GM12875 (cell line): Measurements from ENCODE around the gene KYAT1.
"Not testable (repeated sequence)": the region's sequence is repeated elsewhere in the genome, so short reads cannot be mapped to it uniquely, and the experiment has no call there.

ENCODE experiments used
- H3K4me3 ChIP-seq: one replicate; pipeline ENCODE4 v1.5.1; 2011; ENCODE audit warnings: low read depth, low read length, control low read depth
- CTCF ChIP-seq: IDR thresholded peaks from 2 replicates; pipeline ENCODE4 v1.5.1; 2011; ENCODE audit warnings: low read depth, mild to moderate bottlenecking, control low read depth, inconsistent platforms, low read length, moderate library complexity, borderline replicate concordance; ENCODE audit not compliant: insufficient read depth

The KYAT1 gene

GRCh38 chr9:128846680-128847030 is 35.1 kb downstream of the KYAT1 start:
- H3K4me3 ChIP-seq: no peak overlapping the region

GRCh38 chr9:128845186-128845931 is 36.4 kb downstream of the KYAT1 start:
- no peak overlapping the region for H3K4me3 ChIP-seq
- no peak for TF ChIP-seq CTCF

More at GRCh38 chr9:128846680-128847030, 35.1 kb downstream of the KYAT1 start:
- TF ChIP-seq CTCF: no peak

GRCh38 chr9:128843171-128843570 is 38.6 kb downstream of the KYAT1 start:
- not testable (repeated sequence) for H3K4me3 ChIP-seq

- H3K4me3 ChIP-seq: no peak overlapping the region
- TF ChIP-seq CTCF: no peak
Measured at GRCh38 chr9:128841694-128842492, 39.9 kb downstream of the KYAT1 start.

- H3K4me3 ChIP-seq: no peak overlapping the region
- TF ChIP-seq CTCF: no peak
Measured at GRCh38 chr9:128840524-128840923, 41.2 kb downstream of the KYAT1 start.

GRCh38 chr9:128838338-128838737 is 43.4 kb downstream of the KYAT1 start:
- no peak for TF ChIP-seq CTCF
- no peak overlapping the region for H3K4me3 ChIP-seq

- H3K4me3 ChIP-seq: no peak overlapping the region
- TF ChIP-seq CTCF: no peak
Measured at GRCh38 chr9:128836509-128837145, 45.1 kb downstream of the KYAT1 start.
